GM18511 (cell line): ENCODE measurements around the gene ANKRD22.
A peak's percentile ranks its signal among the peaks of the same experiment; 100 is the strongest.

Experiments used
- ATAC-seq: cut with Tn5 transposase; IDR thresholded peaks from one replicate; pipeline ENCODE4 v1.9.1; 2021; ENCODE audit warnings: mild to moderate bottlenecking, moderate library complexity; ENCODE audit not compliant: unreplicated experiment

The ANKRD22 gene

DNA sequence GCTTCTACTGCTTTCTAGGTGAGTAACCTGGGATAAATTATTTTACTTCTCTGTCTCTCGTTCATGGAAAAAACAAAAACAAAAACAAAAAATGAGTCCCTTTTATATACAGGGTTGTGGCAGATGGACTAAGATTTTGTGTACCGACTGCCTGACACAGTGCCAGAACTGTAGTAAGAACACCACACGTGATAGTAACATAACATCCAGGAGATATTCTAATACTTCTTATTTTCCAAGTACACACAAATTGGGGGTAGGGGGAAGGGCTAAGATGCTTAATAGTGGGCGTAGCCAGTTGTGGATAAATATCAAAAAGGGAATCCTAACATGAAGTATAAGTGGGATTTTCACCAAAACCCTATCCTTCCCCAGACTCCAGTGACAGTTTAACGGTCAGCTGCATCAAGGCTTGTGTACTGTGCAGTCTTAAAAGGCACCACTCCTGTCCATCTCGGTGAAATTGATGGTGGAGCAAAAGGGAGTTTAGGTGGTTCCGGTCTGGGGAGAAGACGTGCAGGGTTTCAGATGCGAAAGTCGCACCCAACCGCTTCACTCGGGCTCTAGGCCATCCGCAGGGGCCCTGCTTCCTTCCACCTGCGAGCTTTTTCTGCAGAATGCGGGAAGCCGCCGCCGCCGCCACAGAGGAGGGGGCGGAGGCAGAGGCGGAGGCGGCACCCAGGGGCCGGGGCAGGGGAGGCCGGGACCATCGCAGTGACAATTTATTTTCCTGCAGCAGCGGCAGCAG, 28.1 kb upstream of the ANKRD22 start, which contains the start of gene STAMBPL1:
TSS of gene STAMBPL1 (plus strand) at position 712 of the 748 bp plus-strand sequence. CDS start 21,464 bp downstream, outside the sequence.
- ATAC-seq = peak; percentile 67

GRCh38 chr10:88877298-88877697, 25.7 kb upstream of the ANKRD22 start:
- no peak for ATAC-seq

GRCh38 chr10:88875081-88875480, 23.4 kb upstream of the ANKRD22 start:
- no peak for ATAC-seq

GRCh38 chr10:88874281-88874680, 22.6 kb upstream of the ANKRD22 start:
- no peak for ATAC-seq

DNA sequence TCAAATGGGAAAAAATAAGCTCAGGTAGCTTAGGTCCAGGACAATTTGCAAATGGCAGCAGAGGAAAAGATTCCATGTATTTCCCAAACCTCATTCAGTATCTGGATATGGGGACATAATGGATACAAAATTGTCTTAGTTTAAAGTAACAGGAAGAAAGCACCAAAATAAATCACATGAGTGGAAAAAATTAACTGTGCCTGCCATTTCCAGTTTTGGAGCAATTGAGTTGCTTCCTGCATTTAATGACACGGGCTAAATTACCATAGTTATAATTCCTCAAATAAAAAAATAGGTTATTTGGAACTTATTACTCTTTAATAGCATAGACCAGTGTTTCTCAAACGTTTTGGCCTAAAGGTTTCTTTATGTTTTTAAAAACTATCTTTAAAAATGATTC, 22.1 kb upstream of the ANKRD22 start:
- ATAC-seq = no peak

- ATAC-seq = no peak
Observed at GRCh38 chr10:88870089-88870488, 18.4 kb upstream of the ANKRD22 start.

- no peak for ATAC-seq
Observed at GRCh38 chr10:88866454-88866853, 14.8 kb upstream of the ANKRD22 start.

DNA sequence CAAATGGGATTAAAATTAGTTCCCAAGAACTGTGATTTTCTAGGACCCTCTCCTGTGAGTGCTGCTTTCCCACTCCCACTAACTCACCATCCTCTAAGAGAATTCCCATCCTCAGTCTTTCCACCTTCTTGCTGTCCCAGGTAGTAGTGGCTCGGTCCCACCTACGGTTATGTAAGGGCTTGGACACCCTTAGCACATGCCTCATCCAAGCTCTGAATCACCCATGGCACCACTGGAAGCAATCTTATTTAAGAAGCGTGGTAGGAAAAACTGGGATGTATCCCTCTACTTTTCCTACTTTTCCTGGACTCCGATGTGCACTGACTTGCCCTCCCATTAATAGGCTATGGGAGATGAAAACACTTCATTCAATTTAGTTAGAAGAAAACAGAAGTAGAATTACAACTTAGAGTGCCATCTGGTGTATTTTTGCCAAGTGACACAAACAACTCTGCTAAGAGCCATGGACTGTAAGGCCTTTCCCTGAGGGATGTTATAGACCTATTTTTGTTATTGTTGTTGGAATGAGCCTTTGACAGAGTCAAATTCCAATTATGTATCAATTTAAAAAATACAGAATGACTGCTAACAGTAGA, 13.7 kb upstream of the ANKRD22 start:
- no peak for ATAC-seq

GRCh38 chr10:88861036-88861435, 9.4 kb upstream of the ANKRD22 start:
- no peak for ATAC-seq

DNA sequence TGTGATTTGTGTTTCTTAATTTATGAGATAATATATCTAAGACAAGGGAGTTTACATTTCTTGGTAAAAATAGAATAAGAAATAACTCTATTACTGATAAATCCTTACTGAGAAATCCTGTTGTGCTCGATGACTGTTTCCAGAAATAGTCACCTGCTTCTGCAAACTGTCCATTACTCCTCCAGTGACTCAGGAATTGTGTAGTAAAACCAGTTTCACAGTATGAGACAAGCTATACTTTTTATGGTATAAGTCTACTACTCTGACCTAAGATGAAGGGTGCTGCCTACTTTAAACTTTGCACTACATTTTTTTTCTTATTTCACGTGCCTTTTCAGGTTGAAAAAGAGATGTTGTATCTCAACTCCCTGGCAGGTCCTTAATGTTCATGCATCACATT, 6.8 kb upstream of the ANKRD22 start:
- no peak for ATAC-seq

DNA sequence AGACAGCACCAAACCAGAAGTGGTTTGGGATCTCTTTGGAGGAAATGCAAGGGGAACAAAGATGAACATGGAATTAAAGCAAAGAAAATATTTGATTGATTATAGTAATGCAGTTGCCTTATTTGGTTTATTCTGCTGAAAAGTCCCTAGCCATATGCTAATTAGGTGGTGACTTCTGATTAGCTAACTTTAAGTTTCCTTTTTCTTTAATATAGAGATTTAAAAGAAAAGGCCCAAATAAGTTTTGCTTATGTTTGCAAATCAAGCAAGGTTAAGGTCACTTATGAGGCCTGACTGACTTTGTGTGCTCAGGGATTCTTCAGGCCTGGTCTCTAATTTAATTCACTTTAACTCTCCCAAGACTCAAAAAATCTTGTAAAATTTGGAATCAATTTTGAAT, 6.2 kb upstream of the ANKRD22 start:
- ATAC-seq = no peak

- no peak for ATAC-seq
Observed at GRCh38 chr10:88854684-88855083, 3.0 kb upstream of the ANKRD22 start.

DNA sequence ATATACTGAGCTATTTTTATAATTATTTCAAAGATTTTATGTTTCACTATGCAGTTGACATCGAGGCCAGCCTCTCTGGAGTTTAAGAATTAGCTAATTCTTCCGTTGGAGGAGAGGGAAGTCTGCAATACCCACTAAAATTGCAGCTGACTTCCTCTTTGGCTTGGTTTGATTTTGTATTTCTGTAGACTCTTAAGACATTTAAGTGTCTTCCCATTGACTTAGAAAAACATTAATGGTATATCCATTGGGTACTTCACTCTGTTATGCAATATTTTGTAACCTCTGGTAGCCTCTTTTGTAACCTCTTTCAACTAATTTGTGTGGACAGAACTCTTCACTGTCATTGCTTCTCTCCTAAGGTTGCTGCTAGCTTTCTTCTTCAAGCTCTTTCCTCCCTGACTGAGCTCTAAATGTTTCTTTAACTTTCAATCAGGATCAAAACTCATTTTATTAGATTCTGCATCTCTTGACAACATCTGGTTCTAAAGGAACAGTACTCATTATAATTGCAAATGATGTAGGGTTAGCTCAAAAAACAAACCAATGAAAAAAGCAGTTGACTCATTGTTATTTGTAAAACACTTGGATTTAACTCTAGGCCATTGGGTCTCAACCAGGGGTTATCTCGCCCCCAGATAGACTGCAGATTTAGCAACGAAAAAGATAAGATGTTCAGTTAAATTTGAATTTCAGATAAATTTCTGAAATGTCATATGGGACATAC, 1.7 kb upstream of the ANKRD22 start:
- no peak for ATAC-seq

- ATAC-seq = no peak
Observed at GRCh38 chr10:88852327-88852726, 683 bp upstream of the ANKRD22 start.

- no peak for ATAC-seq
Observed at GRCh38 chr10:88850712-88851111, 932 bp downstream of the ANKRD22 start.

GRCh38 chr10:88849234-88849633, 2.4 kb downstream of the ANKRD22 start:
- ATAC-seq = no peak

GRCh38 chr10:88848499-88848898, 3.1 kb downstream of the ANKRD22 start:
- ATAC-seq = no peak

DNA sequence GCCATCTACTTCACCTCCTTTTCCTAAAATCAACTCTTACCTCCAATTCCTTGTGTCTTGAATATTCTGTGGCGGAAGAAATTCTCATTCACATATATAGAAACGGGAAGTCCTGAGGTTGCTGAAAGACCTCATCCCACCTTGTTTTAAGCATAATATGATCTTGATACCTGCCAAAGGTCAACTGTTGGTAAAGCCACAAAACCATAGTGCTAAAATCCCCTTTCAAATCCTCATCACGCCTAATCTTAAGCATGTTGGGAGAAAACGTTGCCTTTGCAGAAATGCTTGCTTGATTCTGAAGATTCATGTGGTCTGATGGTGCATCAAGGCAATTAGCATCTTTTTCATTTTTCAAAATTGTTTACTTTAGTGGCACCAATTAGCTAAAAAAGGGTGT, 8.5 kb downstream of the ANKRD22 start:
- ATAC-seq = no peak

DNA sequence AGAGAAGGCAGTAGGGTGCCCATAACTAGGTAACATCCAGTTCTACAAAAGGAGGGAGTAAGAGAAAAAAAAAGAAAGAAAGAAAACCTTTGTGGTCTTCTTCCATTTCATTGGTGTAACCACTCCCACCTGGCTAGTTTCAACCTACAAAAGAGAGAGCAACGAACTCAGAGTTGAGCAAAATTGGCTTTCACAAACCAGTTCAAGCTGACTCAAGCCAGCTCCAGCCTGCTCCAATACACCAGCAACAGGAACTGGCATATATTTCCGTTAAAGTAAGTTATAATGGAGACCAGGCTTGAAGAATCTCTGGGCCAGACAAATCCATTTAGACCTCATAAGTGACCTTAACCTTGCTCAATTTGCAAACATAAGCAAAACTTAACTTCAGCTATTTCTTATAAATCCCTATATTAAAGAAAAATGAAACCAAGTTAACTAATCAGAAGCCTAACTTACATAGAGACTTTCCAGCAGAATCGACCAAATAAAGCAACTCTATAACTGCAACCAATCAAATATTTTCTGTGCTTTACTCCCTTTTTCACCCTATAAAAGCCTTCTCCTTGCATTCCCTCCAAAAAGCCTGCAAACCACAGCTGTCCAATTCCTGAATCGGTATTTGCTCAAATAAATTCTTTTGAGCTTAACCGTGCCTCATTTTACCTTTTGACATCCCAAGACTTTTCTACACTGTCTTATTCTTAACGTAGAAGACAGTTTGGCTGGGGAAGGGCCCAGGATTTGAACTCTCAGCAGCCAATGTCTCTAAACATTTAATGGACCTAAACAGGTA, 10.1 kb downstream of the ANKRD22 start:
- no peak for ATAC-seq

DNA sequence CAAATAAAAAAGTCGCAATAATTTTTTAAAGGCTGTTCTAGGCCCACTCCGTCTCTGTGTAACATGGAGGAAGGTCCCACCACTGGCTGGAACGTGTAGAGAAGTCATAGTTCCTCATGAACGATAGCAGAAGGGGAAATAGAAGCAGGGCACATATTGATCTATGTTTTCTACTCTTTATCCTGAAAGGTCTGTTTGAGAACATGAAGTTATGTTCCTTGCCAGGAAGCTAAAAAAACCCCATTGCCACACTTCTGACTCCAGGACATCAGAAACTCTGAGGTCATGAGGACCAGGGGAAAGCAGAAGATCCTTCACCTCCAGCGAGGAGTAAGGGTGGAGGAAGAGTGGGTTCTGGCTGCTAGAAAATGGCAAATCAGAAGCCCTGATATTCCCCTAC, 10.8 kb downstream of the ANKRD22 start:
- no peak for ATAC-seq

- ATAC-seq = no peak
Observed at GRCh38 chr10:88840104-88840503, 11.5 kb downstream of the ANKRD22 start.
